Right lobe of liver (tissue), 4 donors: ENCODE measurements around the gene PCDHA4.

Experiments
- CTCF ChIP-seq, 4 donors: fragments of 200-600 bp in 3 of 4; fragments of 450-650 bp in 1 of 4; IDR thresholded peaks; one replicate each; pipeline versions ENCODE4 v1.5.1 to v1.8.0; 2016 to 2022; ENCODE audit warnings: antibody characterized with exemption in 4 of 4, mild to moderate bottlenecking in 2 of 4
- POLR2A ChIP-seq: fragments of 450-650 bp; IDR thresholded peaks from one replicate; pipeline ENCODE4 v1.6.1; 2017; ENCODE audit warnings: antibody characterized with exemption, mild to moderate bottlenecking
- donor health status: DM: no; HTN: no; CAD: no.
- donor health status: DM: no; HTN: no; CAD: no.
- donor health status: DM: no; HTN: yes; CAD: no.

GRCh38 chr5:140801494-140801841 is 5.4 kb upstream of the PCDHA4 start:
- TF ChIP-seq CTCF (IDR thresholded peaks at IDR 0.05): peak in 1 of 4 donors; percentile 12
- no peak for TF ChIP-seq POLR2A
